Stimulated activated CD8-positive, alpha-beta memory T cell treated with anti-CD3 and anti-CD28 coated beads, Interleukin-7, amount 100 ng/mL, for 1 hour (primary cell): ENCODE data around the gene PNMA6E.

ENCODE experiments used
- DNase-seq, 2 donors: peaks; one replicate each; pipeline ENCODE4 v3.0.0-alpha.2; 2020; ENCODE audit warnings: low read depth in 2 of 2

Gene PNMA6E

DNA sequence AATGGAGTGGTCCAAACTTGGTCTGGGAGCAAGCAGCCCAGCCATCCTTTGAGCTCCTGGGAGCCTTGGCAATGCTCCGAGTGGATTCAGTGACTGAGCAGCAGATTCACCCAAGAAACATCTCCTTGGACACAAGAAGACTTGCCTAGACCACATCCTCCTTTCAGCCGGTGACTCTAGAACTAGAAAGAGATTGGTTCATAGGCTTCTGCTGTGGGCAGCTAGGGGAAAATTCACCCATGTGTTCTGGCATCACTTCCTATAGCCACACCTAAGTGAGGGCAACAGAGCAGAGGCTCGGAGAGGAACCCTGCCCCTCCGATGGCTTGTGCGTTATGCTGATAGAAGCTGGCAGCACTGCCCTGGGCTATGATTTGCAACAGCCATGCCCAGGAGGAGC is 51.2 kb downstream of the PNMA6E start:
- no peak for DNase-seq

DNA sequence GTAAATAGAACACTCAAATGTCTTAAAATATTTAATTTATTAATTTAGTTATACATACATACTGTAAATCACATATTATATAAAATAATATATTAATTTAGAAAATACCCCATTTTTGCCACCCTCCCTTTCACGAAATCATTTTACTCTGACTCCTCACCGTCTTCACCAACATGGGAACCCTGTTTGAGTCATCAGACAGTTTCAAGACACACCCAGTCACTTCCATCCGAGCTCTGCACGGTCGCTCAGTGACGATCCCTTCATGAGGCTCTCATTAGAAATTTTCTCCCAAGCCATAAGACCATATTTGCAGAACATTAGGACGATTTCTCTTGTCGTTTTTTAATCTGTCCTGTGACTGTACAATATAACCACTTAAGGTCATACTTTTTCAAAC is 52.7 kb downstream of the PNMA6E start:
- DNase-seq, result no peak

DNA sequence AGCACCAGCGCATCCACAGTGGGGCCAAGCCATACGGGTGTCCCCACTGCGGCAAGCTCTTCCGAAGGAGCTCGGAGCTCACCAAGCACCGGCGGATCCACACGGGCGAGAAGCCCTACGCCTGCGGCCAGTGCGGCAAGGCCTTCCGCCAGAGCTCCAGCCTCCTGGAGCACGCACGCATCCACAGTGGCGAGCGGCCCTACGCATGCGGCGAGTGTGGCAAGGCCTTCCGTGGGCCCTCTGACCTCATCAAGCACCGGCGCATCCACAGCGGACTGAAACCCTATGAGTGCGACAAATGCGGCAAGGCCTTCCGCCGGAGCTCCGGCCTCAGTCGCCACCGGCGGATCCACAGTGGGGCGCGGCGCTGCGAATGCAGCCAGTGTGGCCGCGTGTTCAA is 53.6 kb downstream of the PNMA6E start:
- no peak for DNase-seq
